GM12878 (cell line): ENCODE results near the gene PKP3.

Experiments used
- BHLHE40 ChIP-seq, 2 experiments: fragments of 450-650 bp in 1 of 2; IDR thresholded peaks; 2 replicates each; pipeline ENCODE4 v1.6.1; 2011 to 2017; ENCODE audit warnings: low read depth in 2 of 2, borderline replicate concordance in 1 of 2, improper control_type of control experiment in 1 of 2, low read length in 1 of 2, mild to moderate bottlenecking in 1 of 2
- EP300 ChIP-seq, 2 experiments: fragments of 150-350 bp in 1 of 2; IDR thresholded peaks; 2 replicates each; pipeline ENCODE4 v1.6.1; 2011 to 2012; ENCODE audit warnings: low read depth in 2 of 2, low read length in 2 of 2, borderline replicate concordance in 1 of 2, improper control_type of control experiment in 1 of 2, inconsistent platforms in 1 of 2; ENCODE audit not compliant: control insufficient read depth in 1 of 2
- ETV6 ChIP-seq, 2 experiments: fragments of 450-650 bp in 1 of 2; IDR thresholded peaks in 1 of 2; conservative IDR thresholded peaks in 1 of 2; 2 replicates each; pipeline ENCODE4 v1.6.1; 2014; ENCODE audit warnings: antibody characterized with exemption in 1 of 2, borderline replicate concordance in 1 of 2, low read depth in 1 of 2, mild to moderate bottlenecking in 1 of 2, moderate library complexity in 1 of 2
- EZH2 ChIP-seq: IDR thresholded peaks from 2 replicates; pipeline ENCODE4 v1.6.1; 2012; ENCODE audit warnings: low read depth, mild to moderate bottlenecking, control low read depth, inconsistent platforms, low read length, borderline replicate concordance; ENCODE audit not compliant: control insufficient read depth
- FOXM1 ChIP-seq: IDR thresholded peaks from 2 replicates; pipeline ENCODE4 v1.6.1; 2012; ENCODE audit warnings: low read depth, mild to moderate bottlenecking, inconsistent platforms, low read length, moderate library complexity
- GABPA ChIP-seq: IDR thresholded peaks from 2 replicates; pipeline ENCODE4 v1.6.1; 2014; ENCODE audit warnings: antibody characterized with exemption, low read depth, mild to moderate bottlenecking, inconsistent platforms
- KDM1A ChIP-seq: fragments of 200-600 bp; sonication (generic); IDR thresholded peaks from 2 replicates; pipeline ENCODE4 v1.6.1; 2016; ENCODE audit warnings: borderline replicate concordance
- YY1 ChIP-seq: IDR thresholded peaks from 2 replicates; pipeline ENCODE4 v1.6.1; 2011; ENCODE audit warnings: low read depth, mild to moderate bottlenecking, low read length
- ZNF24 ChIP-seq: fragments of 450-650 bp; IDR thresholded peaks from 2 replicates; pipeline ENCODE4 v1.6.1; 2017; ENCODE audit warnings: antibody characterized with exemption, mild to moderate bottlenecking

GRCh38 chr11:396511-396947 lies 2.5 kb downstream of the PKP3 start:
- TF ChIP-seq EZH2 (no peak), GABPA (no peak), ETV6 (conservative IDR thresholded peaks at IDR 0.05 in 1 of 2, IDR thresholded peaks at IDR 0.05 in 1 of 2; ENCODE audit: borderline replicate concordance in 1 of 2, low read depth in 1 of 2) (no peak), BHLHE40 (IDR thresholded peaks at IDR 0.05; ENCODE audit: borderline replicate concordance in 1 of 2, low read depth in 2 of 2, low read length in 1 of 2) (no peak), FOXM1 (no peak), YY1 (no peak), ZNF24 (no peak), KDM1A (no peak), EP300 (IDR thresholded peaks at IDR 0.05; ENCODE audit: borderline replicate concordance in 1 of 2, control insufficient read depth in 1 of 2, low read depth in 2 of 2, low read length in 2 of 2) (no peak)
